ENCODE data around the gene GADD45GIP1.
A peak's percentile ranks its signal among the peaks of the same experiment; 100 is the strongest.

GADD45GIP1 gene

GRCh38 chr19:12956446-12957388, at the start of gene GADD45GIP1:
Gene GADD45GIP1, minus strand, starts transcription at chr19:12957223. Its CDS starts 11 bp downstream, at chr19:12957212.
- peak; percentile 42 for DNase-seq

- peak; percentile 16 for DNase-seq
Measured at GRCh38 chr19:13005861-13006370, 48.9 kb upstream of the GADD45GIP1 start.

GRCh38 chr19:13005253-13005652, 48.2 kb upstream of the GADD45GIP1 start:
- DNase-seq: no peak

GRCh38 chr19:13004273-13004672, 47.2 kb upstream of the GADD45GIP1 start:
- DNase-seq: no peak

- no peak for DNase-seq
Measured at GRCh38 chr19:13003081-13003480, 46.1 kb upstream of the GADD45GIP1 start.

- peak; percentile 73 for DNase-seq
Measured at GRCh38 chr19:13002166-13002898, 45.3 kb upstream of the GADD45GIP1 start.

GRCh38 chr19:13001502-13002165, 44.6 kb upstream of the GADD45GIP1 start:
- no peak for DNase-seq

- DNase-seq: no peak
Measured at GRCh38 chr19:13001166-13001501, 44.1 kb upstream of the GADD45GIP1 start.

- DNase-seq: no peak
Measured at GRCh38 chr19:12997967-12998940, 41.2 kb upstream of the GADD45GIP1 start.

- DNase-seq: no peak
Measured at GRCh38 chr19:12997179-12997966, 40.4 kb upstream of the GADD45GIP1 start.

- no peak for DNase-seq
Measured at GRCh38 chr19:12996406-12997094, 39.5 kb upstream of the GADD45GIP1 start.

GRCh38 chr19:12995596-12996405, 38.8 kb upstream of the GADD45GIP1 start:
- no peak for DNase-seq

GRCh38 chr19:12994701-12995595, 37.9 kb upstream of the GADD45GIP1 start, which contains the start of gene NFIX:
Gene NFIX, plus strand, starts transcription at chr19:12995475. Its CDS starts 363 bp downstream, at chr19:12995838.
- no peak for DNase-seq

- no peak for DNase-seq
Measured at GRCh38 chr19:12993562-12993961, 36.5 kb upstream of the GADD45GIP1 start.

GRCh38 chr19:12992729-12993128, 35.7 kb upstream of the GADD45GIP1 start:
- no peak for DNase-seq

- no peak for DNase-seq
Measured at GRCh38 chr19:12991296-12991695, 34.3 kb upstream of the GADD45GIP1 start.

GRCh38 chr19:12990853-12991252, 33.8 kb upstream of the GADD45GIP1 start:
- DNase-seq: no peak

GRCh38 chr19:12990431-12990830, 33.4 kb upstream of the GADD45GIP1 start:
- no peak for DNase-seq

Measured in NCI-H1092 (cell line).